Measurements from ENCODE around the gene CTXND1.
A peak's percentile ranks its signal among the peaks of the same experiment; 100 is the strongest.

The CTXND1 gene

DNA sequence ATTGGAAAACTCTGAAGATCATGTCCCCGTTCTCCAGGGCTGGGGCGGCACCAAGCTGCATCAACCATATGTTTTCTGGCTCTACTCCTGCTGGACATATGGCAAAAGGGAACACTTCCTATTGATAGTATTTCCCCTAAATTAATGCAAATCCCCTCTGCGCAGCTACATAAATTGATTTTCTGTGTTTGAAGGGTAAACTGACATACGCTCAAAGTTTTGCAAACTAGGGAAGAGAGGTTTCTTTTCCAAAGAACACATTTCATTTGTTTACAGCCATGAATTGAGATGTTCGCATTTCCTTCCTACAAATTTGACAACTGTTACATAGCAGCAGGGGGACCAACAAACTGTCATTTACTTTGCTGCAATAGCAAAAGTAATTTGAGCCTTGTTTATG, 35.9 kb downstream of the CTXND1 start:
- TF ChIP-seq, protein P1, sequence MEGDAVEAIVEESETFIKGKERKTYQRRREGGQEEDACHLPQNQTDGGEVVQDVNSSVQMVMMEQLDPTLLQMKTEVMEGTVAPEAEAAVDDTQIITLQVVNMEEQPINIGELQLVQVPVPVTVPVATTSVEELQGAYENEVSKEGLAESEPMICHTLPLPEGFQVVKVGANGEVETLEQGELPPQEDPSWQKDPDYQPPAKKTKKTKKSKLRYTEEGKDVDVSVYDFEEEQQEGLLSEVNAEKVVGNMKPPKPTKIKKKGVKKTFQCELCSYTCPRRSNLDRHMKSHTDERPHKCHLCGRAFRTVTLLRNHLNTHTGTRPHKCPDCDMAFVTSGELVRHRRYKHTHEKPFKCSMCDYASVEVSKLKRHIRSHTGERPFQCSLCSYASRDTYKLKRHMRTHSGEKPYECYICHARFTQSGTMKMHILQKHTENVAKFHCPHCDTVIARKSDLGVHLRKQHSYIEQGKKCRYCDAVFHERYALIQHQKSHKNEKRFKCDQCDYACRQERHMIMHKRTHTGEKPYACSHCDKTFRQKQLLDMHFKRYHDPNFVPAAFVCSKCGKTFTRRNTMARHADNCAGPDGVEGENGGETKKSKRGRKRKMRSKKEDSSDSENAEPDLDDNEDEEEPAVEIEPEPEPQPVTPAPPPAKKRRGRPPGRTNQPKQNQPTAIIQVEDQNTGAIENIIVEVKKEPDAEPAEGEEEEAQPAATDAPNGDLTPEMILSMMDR (IDR thresholded peaks at IDR 0.05; ENCODE audit: low read depth, low read length) = no peak
- no peak overlapping the region for H3K4me3 ChIP-seq (replicated peaks in 1 of 2; ENCODE audit: low read depth in 2 of 2, low read length in 2 of 2)
- DNase-seq (ENCODE audit: low read depth in 2 of 2) = no peak

GRCh38 chr15:80214910-80215309, 37.1 kb downstream of the CTXND1 start:
- no peak for DNase-seq (ENCODE audit: low read depth in 2 of 2)
- no peak overlapping the region for H3K4me3 ChIP-seq (replicated peaks in 1 of 2; ENCODE audit: low read depth in 2 of 2, low read length in 2 of 2)
- TF ChIP-seq, protein P1 (IDR thresholded peaks at IDR 0.05; ENCODE audit: low read depth, low read length) = no peak

DNA sequence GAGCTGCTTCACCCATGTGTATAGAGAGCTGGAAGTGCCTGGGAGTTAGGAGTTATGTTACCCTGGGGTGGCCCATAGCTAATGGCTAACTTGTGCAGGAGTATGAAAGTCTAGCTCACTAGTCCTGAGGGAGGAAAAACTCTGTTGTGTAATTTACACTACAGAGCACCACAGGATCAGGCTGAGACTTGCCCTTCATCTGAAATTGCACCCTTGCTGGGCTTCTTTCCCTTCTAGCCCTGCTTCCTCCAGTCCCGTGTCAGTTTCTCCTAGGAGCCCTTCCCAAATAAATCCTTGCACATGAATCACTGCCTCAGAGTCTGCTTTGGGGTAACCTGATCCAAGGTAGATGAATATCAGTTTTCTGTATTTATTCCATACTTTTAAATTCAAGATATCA, 40.0 kb downstream of the CTXND1 start:
- TF ChIP-seq, protein P1 (IDR thresholded peaks at IDR 0.05; ENCODE audit: low read depth, low read length) = no peak
- DNase-seq (ENCODE audit: low read depth in 2 of 2) = no peak
- no peak overlapping the region for H3K4me3 ChIP-seq (replicated peaks in 1 of 2; ENCODE audit: low read depth in 2 of 2, low read length in 2 of 2)

- TF ChIP-seq, protein P1 (IDR thresholded peaks at IDR 0.05; ENCODE audit: low read depth, low read length) = no peak
- no peak for DNase-seq (ENCODE audit: low read depth in 2 of 2)
Measured at GRCh38 chr15:80210611-80211573, 41.1 kb downstream of the CTXND1 start.

GRCh38 chr15:80208758-80209734, 43.0 kb downstream of the CTXND1 start:
- no peak overlapping the region for H3K4me3 ChIP-seq (replicated peaks in 1 of 2; ENCODE audit: low read depth in 2 of 2, low read length in 2 of 2)
- TF ChIP-seq, protein P1 (IDR thresholded peaks at IDR 0.05; ENCODE audit: low read depth, low read length) = no peak
- no peak for DNase-seq (ENCODE audit: low read depth in 2 of 2)

More at GRCh38 chr15:80210611-80211573, 41.1 kb downstream of the CTXND1 start:
- no peak overlapping the region for H3K4me3 ChIP-seq (replicated peaks in 1 of 2; ENCODE audit: low read depth in 2 of 2, low read length in 2 of 2)

- no peak overlapping the region for H3K4me3 ChIP-seq (replicated peaks in 1 of 2; ENCODE audit: low read depth in 2 of 2, low read length in 2 of 2)
- peak; percentile 6 to 25 for DNase-seq (ENCODE audit: low read depth in 2 of 2)
- TF ChIP-seq, protein P1 (IDR thresholded peaks at IDR 0.05; ENCODE audit: low read depth, low read length) = no peak
Measured at GRCh38 chr15:80207887-80208286, 44.1 kb downstream of the CTXND1 start.

All from cardiac fibroblast (primary cell).